NCI-H146 treated with DMSO at 0.1 percent for 48 hours (cell line): ENCODE data around the gene INS.

ENCODE experiments used
- DNase-seq: peaks from one replicate; lab custom pipeline; 2025; ENCODE audit not compliant: unreplicated experiment; lab: John Stamatoyannopoulos, UW

INS gene

DNA sequence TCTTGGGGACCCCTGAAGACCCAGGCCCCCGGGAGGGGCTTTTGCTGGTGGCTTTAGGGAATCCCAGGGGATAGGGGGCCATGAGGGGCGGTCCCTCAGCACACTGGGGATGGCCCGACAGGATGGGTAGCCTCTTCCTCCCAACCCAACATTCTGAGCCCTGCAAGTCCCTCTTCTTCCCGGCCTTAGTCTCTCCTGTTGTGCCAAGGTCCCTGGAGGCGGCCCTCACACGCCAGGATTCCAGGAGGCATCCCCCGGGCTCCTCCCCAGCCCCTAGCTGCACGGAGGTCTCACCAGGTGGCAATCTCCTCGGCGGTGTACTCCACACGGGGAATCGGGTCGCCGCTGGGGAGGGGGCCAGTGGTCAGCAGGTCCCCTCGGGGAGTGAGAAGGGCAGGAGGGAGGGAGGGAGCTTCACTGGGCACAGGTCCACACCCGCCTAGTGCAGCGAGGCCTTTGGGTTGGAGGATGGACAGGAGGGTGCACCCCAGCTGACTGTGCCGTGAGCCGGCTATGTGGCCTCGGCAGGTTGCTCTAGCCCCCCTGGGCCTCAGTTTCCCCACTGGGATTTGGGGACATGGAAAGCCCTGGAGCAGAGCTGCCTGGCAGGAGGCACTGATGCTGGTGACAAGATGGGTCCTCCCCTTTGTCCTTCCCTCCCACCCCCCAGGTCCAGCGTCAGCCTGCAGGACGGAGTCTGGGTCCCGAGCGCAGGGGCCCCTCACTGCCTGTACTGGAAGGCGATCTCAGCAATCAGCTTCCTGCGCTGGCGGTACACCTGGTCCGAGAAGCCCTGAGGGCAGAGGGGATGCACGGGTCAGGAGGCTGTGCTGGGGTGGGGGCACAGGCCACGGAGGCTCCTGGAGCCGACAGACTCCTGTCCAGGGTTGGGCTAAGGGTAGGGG, 6.4 kb upstream of the INS start:
- DNase-seq = no peak

DNA sequence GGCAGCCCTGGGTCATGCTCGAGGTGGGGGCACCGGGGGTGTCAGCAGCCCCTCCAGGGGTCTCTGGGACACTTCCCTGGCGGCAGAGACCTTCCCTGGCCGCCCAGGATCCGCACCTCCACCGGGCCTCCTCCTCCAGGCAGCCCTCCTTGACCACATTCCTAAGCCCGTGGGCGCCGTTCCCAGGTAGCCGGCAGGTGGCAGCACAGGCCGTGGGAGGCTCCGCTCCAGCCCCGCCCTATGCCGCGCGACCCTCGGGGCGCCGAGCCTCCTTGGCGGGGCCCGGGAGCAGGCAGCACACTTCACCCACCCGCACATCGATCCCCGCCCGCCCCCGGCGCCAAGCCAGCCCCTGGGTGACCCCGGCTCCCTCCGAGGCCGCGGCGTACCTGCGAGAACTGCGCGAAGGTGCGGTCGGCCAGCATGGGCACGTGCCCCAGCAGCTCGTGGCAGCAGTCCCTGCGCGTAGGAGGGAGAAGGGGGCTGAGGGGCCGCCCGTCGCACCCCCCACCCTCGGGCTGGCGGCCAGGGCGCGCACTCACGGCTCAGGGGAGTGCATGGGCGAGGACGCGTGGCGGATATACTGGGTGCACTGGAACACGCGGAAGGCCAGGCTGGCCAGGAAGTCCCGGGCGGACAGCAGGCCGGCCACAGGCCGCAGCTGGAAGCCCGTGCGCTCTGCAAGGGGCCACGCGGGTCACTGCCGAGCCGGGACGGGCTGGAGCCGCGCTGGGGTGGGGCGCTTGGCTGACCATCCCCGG, 5.3 kb upstream of the INS start:
- DNase-seq = no peak

DNA sequence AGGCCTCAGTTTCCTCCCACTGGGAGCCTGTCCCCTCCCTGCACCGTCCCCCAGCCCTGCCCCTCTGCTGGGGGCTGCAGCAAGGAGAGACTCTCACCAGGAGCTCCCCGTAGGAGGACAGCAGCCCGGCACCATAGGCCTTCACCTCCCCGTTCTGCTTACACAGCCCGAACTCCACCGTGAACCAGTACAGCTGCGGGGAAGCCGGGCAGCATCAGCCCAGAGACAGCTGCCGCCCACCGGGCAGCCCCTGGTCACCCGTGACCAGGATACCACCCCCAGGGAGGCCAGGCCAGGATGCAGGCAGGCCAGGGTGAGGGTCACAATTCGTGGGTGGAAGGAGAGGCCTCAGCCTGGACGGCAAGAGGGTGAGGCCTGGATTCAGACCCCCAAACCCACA, 4.6 kb upstream of the INS start:
- DNase-seq = no peak

DNA sequence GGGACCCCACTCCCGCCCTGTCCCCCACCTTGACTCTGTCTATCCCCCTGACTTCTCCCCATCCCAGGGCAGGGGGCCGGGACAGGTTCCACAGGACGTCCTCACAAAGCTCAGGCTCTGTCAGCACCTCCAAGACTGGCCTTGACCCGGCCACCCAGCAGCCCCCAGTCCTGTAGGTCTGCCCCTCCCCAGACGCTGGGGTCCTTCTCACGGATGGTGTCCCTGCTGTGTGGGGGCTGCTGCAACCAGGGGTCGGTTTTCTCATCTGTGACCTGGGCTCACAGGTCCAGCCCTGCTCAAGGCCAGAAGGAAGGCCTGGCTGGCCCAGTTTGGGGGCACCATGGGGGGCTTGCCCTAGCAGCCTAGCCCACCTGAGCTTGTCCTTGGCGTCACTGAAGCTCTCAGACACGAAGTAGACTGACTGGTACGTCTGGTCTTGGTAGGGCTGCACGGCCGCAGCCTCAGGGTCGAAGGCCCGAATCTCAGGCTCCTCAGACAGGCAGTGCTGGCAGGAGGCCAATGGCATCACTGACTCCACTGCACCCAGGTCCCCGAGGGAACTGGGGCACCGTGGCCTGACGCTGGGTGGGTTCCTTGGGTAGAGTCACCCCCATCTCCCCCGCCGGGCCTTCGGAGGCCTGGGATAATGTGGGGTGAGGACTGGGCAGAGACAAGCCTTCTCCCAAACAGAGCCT, 4.0 kb upstream of the INS start:
- DNase-seq = no peak

DNA sequence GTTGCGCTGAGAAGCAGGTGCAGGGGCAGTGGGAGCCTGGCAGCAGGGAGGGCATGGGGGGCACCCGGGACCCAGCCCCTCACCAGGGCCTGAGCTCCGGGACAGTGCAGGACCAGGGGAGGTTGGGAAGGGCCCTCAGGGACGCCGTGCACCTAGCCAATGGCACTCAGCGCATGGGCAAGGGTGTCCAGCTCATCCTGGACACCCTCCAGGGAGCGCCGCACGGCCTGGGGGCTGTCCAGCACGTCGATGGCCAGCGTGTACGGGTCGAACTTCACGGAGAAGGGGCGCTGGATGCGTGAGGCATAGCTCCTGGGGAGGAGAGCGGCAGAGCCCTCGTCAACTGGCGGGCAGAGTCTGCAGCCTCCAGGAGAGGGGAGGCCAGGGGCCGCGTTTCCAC, 3.1 kb upstream of the INS start:
- DNase-seq = no peak

DNA sequence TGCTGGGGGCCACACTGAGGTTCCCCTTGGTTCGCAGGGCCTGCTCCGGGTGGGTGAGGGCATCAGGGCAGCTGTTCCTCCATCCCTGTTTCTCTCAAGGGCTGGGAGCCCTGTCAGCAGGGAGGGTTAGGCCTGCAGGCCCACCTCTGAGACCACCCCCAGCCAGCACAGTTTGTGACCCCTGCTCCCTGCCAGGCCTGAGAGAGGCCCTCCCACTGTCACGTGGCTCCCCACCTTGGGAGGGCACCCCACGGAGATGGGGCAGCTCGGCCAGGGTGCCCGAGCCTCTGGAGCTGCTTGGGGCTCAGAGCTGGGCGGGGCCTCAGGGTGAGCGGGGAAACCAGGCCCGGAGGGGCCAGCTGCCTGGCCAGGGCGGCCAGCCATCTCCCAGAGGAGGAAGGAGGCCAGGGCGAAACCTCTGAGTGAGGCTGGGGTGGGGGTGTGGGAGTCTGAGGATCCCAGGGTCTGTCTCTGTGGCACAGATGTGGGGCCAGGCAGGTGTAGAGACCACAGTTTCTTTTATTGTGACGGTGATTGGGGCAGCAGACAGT, 2.5 kb upstream of the INS start:
- no peak for DNase-seq

DNA sequence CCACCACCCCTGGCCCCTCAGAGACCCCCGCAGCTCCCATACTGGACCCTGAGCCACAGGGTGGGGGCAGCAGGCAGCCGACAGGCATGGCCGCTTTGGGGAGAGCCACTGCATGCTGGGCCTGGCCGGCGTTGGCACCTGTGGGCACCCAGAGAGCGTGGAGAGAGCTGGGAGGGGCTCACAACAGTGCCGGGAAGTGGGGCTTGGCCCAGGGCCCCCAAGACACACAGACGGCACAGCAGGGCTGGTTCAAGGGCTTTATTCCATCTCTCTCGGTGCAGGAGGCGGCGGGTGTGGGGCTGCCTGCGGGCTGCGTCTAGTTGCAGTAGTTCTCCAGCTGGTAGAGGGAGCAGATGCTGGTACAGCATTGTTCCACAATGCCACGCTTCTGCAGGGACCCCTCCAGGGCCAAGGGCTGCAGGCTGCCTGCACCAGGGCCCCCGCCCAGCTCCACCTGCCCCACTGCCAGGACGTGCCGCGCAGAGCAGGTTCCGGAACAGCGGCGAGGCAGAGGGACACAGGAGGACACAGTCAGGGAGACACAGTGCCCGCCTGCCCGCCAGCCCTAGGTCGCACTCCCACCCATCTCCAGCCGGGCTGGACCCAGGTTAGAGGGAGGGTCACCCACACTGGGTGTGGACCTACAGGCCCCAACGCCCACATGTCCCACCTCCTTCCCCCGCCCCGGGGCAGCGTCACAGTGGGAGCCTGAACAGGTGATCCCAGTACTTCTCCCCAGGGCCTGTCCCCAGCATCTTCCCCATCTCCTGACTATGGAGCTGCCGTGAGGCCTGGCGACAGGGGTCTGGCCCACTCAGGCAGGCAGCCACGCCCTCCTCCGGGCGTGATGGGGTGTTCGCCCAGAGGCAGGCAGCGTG, 1.2 kb downstream of the INS start:
- DNase-seq = no peak

DNA sequence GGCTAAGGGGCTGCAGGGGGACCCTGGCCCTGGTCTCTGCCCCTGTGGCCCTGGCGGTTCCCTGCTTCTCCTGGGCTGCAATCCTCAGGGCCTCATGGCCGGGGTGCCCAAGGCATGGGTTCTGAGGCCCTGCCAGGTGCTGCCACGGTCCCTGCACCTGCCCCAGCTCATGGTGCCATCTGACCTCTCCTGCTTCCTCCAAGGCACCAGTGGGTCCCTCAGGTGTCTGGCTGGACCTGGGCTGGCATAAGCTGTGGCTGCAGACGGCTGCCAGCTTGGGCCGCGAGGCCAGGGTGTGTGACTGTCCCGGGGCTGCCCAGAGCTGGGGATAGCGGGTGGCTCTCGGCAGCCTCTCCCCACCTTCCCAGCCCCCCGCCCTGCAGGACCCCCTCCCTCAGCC, 2.0 kb downstream of the INS start:
- no peak for DNase-seq

DNA sequence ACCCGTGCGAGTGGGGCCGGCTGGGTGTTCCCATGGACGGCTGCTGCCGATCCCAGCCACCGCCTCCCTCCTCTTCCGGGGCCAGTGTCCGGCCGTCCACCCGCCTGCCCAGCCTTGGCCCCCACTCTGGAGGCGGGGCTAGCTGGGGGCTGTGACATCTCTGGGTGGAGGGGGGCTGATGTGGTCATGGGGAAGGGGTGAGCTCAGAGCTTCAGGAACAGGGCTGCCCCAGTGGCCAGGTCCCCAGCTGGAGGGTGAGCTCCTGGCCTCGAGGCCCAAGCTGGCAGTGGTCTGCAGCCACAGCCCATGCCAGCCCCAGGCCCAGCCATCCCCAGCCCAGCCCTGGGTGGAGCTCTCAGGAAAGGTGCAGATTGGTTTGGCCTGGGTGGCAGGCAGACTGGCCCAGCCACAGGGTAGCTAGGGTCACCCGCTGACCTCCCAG, 2.7 kb downstream of the INS start:
- DNase-seq = no peak

DNA sequence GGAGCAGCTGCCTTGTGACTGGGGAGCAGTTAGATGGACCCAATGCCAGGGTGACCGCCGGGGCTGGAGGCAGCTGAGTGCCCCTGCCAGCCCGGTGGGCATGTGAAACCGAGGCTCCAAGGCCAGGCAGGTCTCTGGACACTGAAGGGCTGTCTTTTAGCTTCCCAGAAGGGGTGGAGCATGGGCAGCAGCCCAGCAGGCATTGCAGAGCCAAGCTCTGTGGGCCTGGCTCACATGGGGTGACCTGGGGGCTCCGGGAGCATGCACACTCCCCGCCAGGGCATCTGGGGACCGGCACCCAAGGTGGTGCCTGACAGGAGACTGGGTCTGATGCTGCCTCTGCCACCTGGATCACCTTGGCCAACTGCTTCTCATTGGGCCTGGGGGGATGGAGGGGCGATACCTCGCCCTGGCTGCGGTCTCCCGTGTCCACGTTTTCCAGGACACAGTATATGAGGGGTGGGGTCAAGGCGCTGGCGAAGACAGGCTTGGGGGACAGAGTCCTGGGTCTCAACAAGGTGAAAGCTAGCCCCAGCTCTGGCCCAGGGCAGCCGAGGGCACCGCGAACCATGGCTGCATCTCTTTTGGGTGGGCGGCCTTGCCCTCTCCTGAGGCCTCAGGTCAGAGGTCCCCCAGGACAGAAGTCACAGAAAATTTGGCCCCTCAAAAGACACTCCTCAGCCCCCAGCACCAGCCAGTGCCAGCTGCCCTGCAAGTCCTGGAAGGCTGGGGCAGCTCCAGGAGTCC, 3.5 kb downstream of the INS start:
- DNase-seq = no peak

DNA sequence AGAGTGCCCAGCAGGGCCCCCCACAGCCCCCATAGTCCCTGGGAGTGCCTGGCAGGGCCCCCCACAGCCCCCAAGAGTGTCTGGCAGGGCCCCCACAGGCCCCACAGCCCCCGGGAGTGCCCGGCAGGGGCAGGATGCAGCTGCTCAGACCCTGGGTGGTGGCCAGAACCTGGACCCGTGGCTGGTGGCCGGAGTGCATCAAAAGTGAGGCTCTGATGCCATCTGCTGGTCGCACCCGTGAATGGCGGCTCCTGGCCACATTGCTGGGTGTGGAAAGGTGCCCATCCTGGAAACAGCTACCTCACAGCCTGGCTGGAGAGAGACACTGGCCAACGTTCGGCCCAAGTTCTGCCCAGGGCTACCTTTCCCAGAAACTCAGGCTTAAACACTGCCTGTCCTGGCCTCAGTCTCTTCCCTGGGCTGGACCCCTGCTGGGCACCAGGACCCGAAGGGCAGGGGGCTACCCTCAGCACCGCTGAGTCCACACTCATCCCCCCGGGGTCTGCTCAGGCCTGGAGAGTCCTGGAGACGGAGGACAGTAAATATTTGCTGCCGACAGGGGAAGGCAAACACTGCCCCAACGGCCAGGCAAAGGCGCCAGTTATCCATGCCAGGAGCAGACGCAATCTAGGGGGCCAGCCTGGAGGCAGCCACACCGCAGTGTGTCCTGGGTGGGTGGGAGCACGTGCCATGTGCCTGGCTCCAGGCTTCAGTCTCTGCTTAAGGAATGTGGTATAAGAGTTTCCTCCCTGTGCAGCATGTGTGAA, 4.4 kb downstream of the INS start:
- DNase-seq = no peak

DNA sequence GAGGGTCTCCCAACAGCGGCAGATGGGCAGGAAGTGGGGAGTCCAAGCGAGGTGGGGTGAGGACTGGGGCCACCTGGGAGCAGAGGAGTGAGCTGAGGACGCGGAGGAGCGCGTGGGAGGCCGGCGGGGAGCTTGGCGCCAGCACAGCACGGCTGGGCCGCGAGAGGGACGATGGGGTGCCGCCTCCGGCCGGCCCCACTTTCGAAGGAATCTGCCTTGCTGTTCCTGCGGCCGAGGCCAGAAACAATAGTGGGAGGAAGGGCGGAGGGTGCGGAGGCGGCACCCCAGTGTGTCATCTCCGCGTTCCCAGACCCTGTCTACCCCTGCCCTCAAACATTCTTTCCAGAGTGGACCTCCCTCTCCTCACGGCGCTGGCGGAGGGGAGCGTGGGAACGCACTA, 5.5 kb downstream of the INS start:
- no peak for DNase-seq

DNA sequence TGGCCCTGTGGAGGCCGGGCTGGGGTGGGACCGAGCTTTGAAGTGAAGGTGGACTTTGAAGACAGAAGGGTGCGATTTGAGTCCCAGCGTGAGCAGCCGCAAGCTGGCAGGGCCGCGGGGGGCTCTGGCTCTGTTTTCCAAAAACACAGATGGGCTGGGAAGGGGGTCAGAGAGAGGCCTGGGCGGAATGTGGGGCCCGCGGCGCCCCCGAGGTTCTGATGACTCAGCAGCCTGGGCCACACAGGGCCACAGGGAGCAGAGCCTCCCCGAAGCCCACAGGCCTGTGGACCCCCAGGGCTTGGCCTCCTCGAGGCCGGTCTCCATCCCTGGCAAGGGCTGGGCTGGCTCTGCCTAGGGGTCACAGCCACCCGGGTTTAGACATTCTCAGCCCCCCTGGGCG, 6.1 kb downstream of the INS start:
- no peak for DNase-seq

DNA sequence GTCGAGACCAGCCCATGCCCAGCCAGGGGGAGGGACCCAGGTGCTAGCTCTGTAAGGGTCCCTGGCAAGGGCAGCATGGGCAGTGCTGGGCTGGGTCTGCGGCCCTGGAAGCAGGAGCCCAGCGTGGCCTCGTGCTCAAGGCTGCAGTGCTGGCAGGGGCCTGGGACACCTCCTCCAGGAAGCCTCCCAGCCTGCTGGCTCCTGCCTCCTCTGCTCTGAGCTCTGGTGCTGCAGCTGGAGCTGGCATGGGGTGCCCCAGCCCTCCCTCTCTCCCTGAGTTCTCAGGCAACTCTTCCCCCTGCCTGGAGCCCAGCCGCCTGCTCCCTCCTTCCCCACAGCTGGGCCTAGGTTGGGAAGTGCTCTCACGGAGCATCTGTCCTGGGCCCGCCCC, 6.8 kb downstream of the INS start:
- DNase-seq = no peak

DNA sequence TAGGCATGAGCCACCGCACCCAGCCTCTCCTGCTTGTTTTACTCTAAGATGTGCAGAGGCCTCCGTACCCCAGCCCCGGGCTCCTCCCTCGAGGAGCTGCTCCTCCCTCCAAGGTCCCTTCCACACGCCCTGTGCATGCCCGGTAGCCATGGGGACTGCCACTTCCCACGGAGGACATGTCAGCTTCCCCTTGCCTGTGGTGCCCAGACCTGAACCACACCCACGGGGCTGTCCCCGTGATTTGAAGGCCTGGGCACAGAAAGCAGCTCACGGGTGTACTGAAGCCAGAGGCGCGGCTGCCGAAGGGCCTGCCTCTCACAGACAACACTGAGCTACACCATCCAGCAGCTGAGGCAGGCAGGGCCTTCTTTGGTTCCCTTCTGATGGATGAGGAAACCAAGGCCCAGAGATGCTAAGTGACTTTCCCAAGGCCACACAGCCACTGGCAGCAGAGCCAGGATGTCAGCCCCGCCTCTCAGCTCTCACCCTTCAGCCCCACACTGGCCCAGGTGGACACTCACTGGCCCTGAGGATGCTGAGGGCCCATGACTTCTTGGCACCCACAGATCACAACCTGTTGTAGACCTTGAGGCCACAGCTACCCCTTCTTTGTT, 7.3 kb downstream of the INS start:
- no peak for DNase-seq

DNA sequence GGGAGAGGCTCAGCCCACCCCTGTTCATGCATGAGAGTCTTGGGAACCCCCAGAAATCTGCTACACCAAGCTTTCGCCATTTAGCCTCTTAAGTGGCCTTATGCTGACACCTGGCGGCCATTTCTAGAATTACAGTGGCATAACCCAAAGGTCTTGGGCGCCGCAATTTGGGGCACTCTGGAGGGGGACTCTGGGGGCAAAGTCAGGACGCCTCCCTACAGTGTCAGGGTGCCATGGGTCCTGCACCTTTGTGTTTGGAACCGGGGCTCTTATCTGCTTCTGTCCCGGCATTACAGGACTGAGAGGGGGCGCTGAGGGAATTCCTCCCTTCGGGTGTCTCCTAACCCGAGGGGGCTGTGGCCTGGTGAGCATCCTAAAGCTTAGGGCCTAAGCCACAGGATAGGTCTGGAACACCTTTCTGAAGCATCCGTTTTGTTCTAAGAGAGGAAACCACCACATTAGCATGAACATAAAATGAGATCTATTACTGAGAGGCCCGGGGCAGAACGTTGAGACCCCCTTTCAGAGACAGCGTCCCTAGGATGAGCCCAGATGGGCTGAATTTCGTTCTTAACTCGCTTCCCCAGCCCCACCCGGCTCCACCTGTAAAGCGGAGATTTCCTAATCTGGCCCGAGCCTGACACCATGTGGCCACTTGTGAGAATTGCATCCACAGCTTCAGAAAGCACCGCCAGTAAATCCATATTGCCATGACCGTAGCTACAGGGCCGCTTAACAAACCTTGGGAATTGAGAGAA, 9.3 kb downstream of the INS start:
- DNase-seq = peak; percentile 52

DNA sequence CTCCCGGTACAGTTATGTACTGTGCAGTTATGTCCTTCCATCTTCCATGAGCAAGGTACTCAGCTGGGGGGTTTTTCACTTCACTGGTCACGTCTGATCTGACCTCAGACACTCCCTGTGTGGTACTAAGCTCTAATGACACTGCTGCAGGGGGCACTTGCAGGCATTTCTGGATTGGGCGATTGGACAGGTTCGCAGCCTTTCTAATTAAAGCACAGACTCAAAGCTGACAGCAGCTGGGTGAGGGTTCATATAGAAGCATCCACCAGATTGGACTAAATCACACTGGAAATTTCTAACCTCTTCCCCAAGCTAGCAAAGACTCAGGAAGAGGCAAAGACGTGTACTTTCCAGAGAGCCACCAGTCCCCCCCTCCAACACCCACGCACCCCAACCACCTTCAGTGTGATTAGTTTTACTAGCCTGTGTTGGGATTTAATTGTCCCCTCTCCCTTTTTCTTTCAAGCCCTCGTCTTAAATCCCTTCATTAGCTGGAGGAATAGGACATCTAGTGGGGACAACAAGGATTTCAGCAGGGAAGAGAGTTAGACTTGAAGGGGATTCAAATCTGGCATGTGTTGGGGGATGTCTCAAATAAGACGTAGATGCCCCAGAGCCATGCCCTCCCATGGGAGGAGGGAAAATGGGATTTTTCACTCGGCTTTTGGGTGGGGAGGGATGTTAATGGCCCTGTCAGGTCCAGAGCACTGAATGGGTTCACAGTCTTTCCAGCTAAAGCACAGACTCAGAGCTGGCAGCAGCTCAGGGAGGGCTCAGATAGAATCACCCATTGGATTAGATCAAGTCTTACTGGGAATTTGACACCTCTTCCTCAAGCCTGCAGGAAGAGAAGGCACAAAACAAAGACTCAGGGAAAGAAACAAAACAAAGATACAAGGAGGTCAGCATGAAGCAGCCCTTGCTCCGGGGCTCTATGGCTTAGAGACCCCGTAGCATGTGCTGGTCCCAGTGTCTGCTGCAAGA, 10.9 kb downstream of the INS start:
- peak; percentile 10 for DNase-seq
